Measurements from ENCODE around the gene HAND2.

DNA sequence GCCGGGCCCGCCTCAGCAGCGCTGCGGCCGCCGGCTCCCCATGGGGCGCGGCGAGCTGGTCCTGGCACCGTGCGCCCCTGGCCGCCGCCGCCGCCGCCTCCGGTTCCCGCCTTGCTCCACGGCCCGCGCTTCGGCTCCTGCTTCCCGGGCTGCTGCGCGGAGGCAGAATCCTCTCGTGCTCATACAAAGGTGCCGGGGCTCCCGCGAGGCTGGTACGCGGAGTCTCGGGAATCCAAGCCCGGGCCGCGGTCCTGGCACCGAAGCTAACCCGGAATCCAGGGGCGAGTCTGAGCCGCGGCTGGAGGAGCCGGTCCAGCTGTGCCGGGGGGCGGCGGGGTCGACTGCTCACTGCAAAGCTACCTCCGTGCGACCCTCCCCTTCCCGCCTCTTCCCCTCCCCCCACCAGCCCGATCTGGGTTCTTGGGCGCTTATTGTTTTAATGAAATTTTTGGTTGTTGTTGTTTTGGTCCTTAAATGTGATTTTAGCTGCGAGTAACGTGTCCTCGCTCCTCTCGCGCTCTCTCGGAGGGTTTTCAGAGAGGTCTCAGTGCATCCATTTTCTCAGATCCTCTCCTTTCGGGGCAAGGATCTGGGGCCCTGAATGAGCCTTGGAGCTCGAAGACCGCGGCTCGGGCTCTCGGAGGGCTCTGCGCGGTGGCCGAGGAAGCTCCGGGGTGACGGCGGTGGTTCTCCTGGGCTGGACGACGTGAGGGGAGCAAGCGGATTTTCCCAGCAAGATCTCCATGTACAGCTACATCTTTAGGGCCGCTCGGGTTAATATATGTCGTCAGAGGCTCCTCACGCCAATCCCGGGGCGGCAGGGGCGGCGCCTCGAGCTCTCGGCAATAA is at the start of gene HAND2:
- TF ChIP-seq, protein P1, sequence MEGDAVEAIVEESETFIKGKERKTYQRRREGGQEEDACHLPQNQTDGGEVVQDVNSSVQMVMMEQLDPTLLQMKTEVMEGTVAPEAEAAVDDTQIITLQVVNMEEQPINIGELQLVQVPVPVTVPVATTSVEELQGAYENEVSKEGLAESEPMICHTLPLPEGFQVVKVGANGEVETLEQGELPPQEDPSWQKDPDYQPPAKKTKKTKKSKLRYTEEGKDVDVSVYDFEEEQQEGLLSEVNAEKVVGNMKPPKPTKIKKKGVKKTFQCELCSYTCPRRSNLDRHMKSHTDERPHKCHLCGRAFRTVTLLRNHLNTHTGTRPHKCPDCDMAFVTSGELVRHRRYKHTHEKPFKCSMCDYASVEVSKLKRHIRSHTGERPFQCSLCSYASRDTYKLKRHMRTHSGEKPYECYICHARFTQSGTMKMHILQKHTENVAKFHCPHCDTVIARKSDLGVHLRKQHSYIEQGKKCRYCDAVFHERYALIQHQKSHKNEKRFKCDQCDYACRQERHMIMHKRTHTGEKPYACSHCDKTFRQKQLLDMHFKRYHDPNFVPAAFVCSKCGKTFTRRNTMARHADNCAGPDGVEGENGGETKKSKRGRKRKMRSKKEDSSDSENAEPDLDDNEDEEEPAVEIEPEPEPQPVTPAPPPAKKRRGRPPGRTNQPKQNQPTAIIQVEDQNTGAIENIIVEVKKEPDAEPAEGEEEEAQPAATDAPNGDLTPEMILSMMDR (conservative IDR thresholded peaks at IDR 0.05; ENCODE audit: low read length): no peak
- TF ChIP-seq EZH2phosphoT487 (IDR thresholded peaks at IDR 0.05; ENCODE audit: borderline replicate concordance): no peak

All from Loucy (cell line).